Endothelial cell of umbilical vein (primary cell): ENCODE measurements around the gene ADGRG3. TPM values are rescaled to one million over a fixed set of nuclear protein-coding genes. Genes with fewer than 3 reads are reported as not detected.

Experiments
- BruUV-seq: library from RNA; stranded (reverse); fragments of 400-500 nt; replicated peaks from 2 replicates; lab custom pipeline; 2021; lab: Mats Ljungman, UMichigan
- CTCF ChIA-PET: fragments of 300-600, 350-600 bp; sonication (Branson Sonifier 250); formaldehyde crosslinking; loops from one replicate; lab custom pipeline; 2021; ENCODE audit warnings: antibody characterized with exemption, inconsistent platforms; lab: Charles Lee
- POLR2A ChIA-PET: fragments of 300-600, 350-600 bp; sonication (Branson Sonifier 250); formaldehyde crosslinking; loops from one replicate; lab custom pipeline; 2021; ENCODE audit warnings: antibody characterized with exemption, inconsistent platforms; lab: Charles Lee
- DNase-seq: peaks from one replicate; pipeline ENCODE4 v3.0.0-alpha.2; 2011; ENCODE audit warnings: low read depth, low spot score
- FAIRE-seq: peaks from 2 replicates; lab custom pipeline; 2011; peaks lifted over from hg19 to GRCh38; lab: Jason Lieb, UNC
- H2AFZ ChIP-seq: 2 replicates; pipeline ENCODE4 v1.6.0; 2012; ENCODE audit warnings: low read depth, low read length, control low read depth, inconsistent platforms
- H3K27ac ChIP-seq: 2 replicates; pipeline ENCODE4 v1.5.1; 2011; ENCODE audit warnings: low read depth, mild to moderate bottlenecking, control low read depth, low read length, moderate library complexity; ENCODE audit not compliant: insufficient read depth
- H3K27me3 ChIP-seq, 2 experiments: 2 replicates each; pipeline versions ENCODE4 v1.6.0 to v1.6.1; 2011; ENCODE audit warnings: low read length in 2 of 2, mixed read lengths in 1 of 2; ENCODE audit not compliant: control insufficient read depth in 2 of 2, insufficient read depth in 2 of 2
- H3K36me3 ChIP-seq, 2 experiments: 2 replicates in 1 of 2; 3 replicates in 1 of 2; pipeline ENCODE4 v1.5.1; 2011; ENCODE audit warnings: low read length in 2 of 2, mild to moderate bottlenecking in 1 of 2, moderate library complexity in 1 of 2; ENCODE audit not compliant: control insufficient read depth in 2 of 2, insufficient read depth in 2 of 2; ENCODE audit errors: extremely low read depth in 1 of 2
- H3K4me1 ChIP-seq: 3 replicates; pipeline ENCODE4 v1.5.1; 2011; ENCODE audit warnings: mild to moderate bottlenecking, low read length; ENCODE audit not compliant: control insufficient read depth, insufficient read depth; ENCODE audit errors: extremely low read depth
- H3K4me2 ChIP-seq: 2 replicates; pipeline ENCODE4 v1.6.1; 2011; ENCODE audit warnings: low read length, control low read depth, mixed read lengths; ENCODE audit not compliant: insufficient read depth
- H3K4me3 ChIP-seq, 3 experiments: fragments of 200-600 bp in 1 of 3; sonication (generic), shearing (Covaris generic) in 1 of 3; replicated peaks in 1 of 3; 2 replicates each; pipeline ENCODE4 v1.5.1; 2011 to 2016; ENCODE audit warnings: control low read depth in 3 of 3, low read length in 3 of 3, mild to moderate bottlenecking in 2 of 3, inconsistent platforms in 1 of 3, low read depth in 1 of 3, moderate library complexity in 1 of 3; ENCODE audit not compliant: insufficient read depth in 1 of 3
- H3K79me2 ChIP-seq: 2 replicates; pipeline ENCODE4 v1.6.0; 2012; ENCODE audit warnings: low read length, inconsistent platforms; ENCODE audit not compliant: control insufficient read depth, insufficient read depth
- H3K9ac ChIP-seq: replicated peaks from 2 replicates; pipeline ENCODE3; 2011; ENCODE audit warnings: low read length, control low read depth; ENCODE audit not compliant: insufficient read depth; ENCODE audit errors: extremely low read depth
- H3K9me1 ChIP-seq: replicated peaks from 3 replicates; pipeline ENCODE4 v1.6.0; 2011; ENCODE audit warnings: mild to moderate bottlenecking, low read length; ENCODE audit not compliant: control insufficient read depth, insufficient read depth; ENCODE audit errors: extremely low read depth
- H3K9me3 ChIP-seq: replicated peaks from 2 replicates; pipeline ENCODE4 v1.5.1; 2012; ENCODE audit warnings: low read length, inconsistent platforms; ENCODE audit not compliant: control insufficient read depth, insufficient read depth
- H4K20me1 ChIP-seq: replicated peaks from 2 replicates; pipeline ENCODE3; 2011; ENCODE audit warnings: mild to moderate bottlenecking, low read length; ENCODE audit not compliant: control insufficient read depth, insufficient read depth; ENCODE audit errors: extremely low read depth
- EZH2 ChIP-seq: IDR thresholded peaks from 2 replicates; pipeline ENCODE4 v1.6.1; 2012; ENCODE audit warnings: borderline replicate concordance, low read depth, mild to moderate bottlenecking, moderate library complexity, low read length, inconsistent platforms; ENCODE audit not compliant: severe bottlenecking
- FOS ChIP-seq: IDR thresholded peaks from 2 replicates; pipeline ENCODE4 v1.6.1; 2011; ENCODE audit warnings: mild to moderate bottlenecking, low read length, moderate library complexity, borderline replicate concordance; ENCODE audit not compliant: insufficient read depth
- GATA2 ChIP-seq: IDR thresholded peaks from 2 replicates; pipeline ENCODE4 v1.7.0; 2011; ENCODE audit warnings: low read depth, mild to moderate bottlenecking, moderate library complexity, mixed read lengths, low read length; ENCODE audit not compliant: insufficient read length, insufficient read depth
- JUN ChIP-seq: IDR thresholded peaks from 2 replicates; pipeline ENCODE4 v1.6.1; 2011; ENCODE audit warnings: borderline replicate concordance, low read depth; ENCODE audit not compliant: insufficient read length, insufficient read depth
- MYC ChIP-seq: IDR thresholded peaks from one replicate; pipeline ENCODE4 v1.6.1; 2011; ENCODE audit warnings: mild to moderate bottlenecking, low read depth, low read length
- POLR2A ChIP-seq: IDR thresholded peaks from 2 replicates; pipeline ENCODE4 v1.6.1; 2012; ENCODE audit warnings: low read depth, mild to moderate bottlenecking, control low read depth, low read length
- POLR2AphosphoS5 ChIP-seq: IDR thresholded peaks from 2 replicates; pipeline ENCODE4 v1.6.1; 2012; ENCODE audit warnings: low read depth, mild to moderate bottlenecking, control low read depth, low read length, moderate library complexity; ENCODE audit not compliant: insufficient read depth
- dilution Hi-C: fragments of 300-500 bp; cut with MboI; formaldehyde crosslinking; loops from one replicate; pipeline ENCODE4 v1.15.0; 2019; ENCODE audit warnings: low sequenced_read_pairs; ENCODE audit not compliant: extremely low pct_ligation_motif_present
- intact Hi-C: fragments of 100-400 bp; cut with micrococcal nuclease; formaldehyde crosslinking; loops from one replicate; pipeline ENCODE4 v1.10.0; 2022
- polyA plus RNA-seq, 4 experiments: library from polyadenylated mRNA; depleted of rRNA in 3 of 4; stranded (reverse) in 3 of 4; unstranded in 1 of 4; fragments of >200 nt; gene quantifications; 2 replicates each; pipeline versions ENCODE4 v1.2.1 to v1.2.3, GENCODE V29; 2011 to 2012; ENCODE audit warnings: missing spikeins in 1 of 4
- total RNA-seq: library from RNA; stranded (reverse); gene quantifications from 2 replicates; pipeline ENCODE4 v1.2.3, GENCODE V29; 2021
- TF ChIP-seq, protein P1 (sequence below): IDR thresholded peaks from 2 replicates; pipeline ENCODE4 v1.6.1; 2011; ENCODE audit not compliant: insufficient read depth, insufficient read length
- TF ChIP-seq, protein P2 (sequence below), 2 donors: IDR thresholded peaks; 1 replicate in 1 of 2; 2 replicates in 1 of 2; pipeline ENCODE4 v1.5.1; 2011; ENCODE audit warnings: low read length in 2 of 2, mild to moderate bottlenecking in 2 of 2, moderate library complexity in 2 of 2, control low read depth in 1 of 2, inconsistent platforms in 1 of 2, low read depth in 1 of 2; ENCODE audit not compliant: insufficient read depth in 1 of 2; ENCODE audit errors: extremely low read depth in 1 of 2

ADGRG3 gene
- total and polyA plus RNA-seq, 2 donors (not counting 3 experiments of a cell fraction or from before 2014, with no cell fraction given): not detected

DNA sequence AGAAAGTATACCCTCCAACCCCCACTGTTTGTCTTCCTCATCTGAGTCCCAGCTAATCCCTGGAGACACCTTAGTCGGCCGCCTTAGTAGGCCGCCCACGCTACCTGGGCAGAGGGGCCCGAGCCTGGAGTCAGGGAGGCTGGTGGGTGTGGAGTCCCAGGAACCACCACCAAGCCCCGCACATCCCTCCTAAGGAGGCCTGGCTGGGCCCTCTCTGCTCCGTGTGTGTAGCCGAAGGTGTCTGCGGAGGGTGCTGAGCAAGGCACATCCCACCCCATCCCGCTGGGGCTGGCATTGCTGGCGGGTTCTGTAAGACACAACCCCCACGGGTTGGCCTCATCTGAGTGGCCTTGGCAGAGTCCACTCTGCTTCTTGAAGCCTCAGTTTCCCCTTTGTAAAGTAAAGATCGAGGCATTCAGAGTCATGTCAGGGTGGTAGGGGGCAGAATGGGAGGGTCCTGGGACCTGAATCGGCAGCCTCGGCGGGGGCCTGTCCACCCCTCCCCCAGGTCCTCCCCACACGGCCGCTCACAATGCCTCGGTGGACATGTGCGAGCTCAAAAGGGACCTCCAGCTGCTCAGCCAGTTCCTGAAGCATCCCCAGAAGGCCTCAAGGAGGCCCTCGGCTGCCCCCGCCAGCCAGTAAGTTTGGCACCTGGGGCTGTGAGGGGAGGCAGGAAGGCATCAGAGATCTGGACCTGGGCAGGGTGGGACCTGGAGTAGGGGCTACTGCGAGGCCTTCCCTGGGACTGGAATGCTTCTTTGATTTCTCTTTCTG lies 15.2 kb upstream of the ADGRG3 start:
- POLR2A ChIA-PET: no interaction called here
- dilution Hi-C loops: no loop called here

More for the DNA sequence above, 15.2 kb upstream of the ADGRG3 start:
- H3K36me3 ChIP-seq: peaks cover 3 to 9% of the 10 kb centered on the region in 2 experiments
- H3K4me1 ChIP-seq: peaks cover 30% of the 10 kb centered on the region
- intact Hi-C loops: no loop called here
- no peak overlapping the region for H3K27ac ChIP-seq
- CTCF ChIA-PET: interaction anchor here (1.1 to 3.9 kb wide), 7 partner anchors 9 to 77 kb away, joined by 3 to 36 read pairs (median 5); no protein-coding TSS in a partner anchor
- BruUV-seq: no TSS peak
- H3K79me2 ChIP-seq: peaks cover 6% of the 10 kb centered on the region
- H4K20me1 ChIP-seq: no peaks in the 10 kb centered on the region
- no peak overlapping the region for H2AFZ ChIP-seq
- no peaks in the 10 kb centered on the region for H3K27me3 ChIP-seq
- no peak for TF ChIP-seq GATA2
- no peak for TF ChIP-seq POLR2A
- TF ChIP-seq, protein P1, sequence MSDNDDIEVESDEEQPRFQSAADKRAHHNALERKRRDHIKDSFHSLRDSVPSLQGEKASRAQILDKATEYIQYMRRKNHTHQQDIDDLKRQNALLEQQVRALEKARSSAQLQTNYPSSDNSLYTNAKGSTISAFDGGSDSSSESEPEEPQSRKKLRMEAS: no peak
- TF ChIP-seq JUN: no peak
- TF ChIP-seq FOS: no peak
- no peak for TF ChIP-seq MYC
- TF ChIP-seq, protein P2, sequence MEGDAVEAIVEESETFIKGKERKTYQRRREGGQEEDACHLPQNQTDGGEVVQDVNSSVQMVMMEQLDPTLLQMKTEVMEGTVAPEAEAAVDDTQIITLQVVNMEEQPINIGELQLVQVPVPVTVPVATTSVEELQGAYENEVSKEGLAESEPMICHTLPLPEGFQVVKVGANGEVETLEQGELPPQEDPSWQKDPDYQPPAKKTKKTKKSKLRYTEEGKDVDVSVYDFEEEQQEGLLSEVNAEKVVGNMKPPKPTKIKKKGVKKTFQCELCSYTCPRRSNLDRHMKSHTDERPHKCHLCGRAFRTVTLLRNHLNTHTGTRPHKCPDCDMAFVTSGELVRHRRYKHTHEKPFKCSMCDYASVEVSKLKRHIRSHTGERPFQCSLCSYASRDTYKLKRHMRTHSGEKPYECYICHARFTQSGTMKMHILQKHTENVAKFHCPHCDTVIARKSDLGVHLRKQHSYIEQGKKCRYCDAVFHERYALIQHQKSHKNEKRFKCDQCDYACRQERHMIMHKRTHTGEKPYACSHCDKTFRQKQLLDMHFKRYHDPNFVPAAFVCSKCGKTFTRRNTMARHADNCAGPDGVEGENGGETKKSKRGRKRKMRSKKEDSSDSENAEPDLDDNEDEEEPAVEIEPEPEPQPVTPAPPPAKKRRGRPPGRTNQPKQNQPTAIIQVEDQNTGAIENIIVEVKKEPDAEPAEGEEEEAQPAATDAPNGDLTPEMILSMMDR (IDR thresholded peaks at IDR 0.05; ENCODE audit: extremely low read depth in 1 of 2, insufficient read depth in 1 of 2, low read depth in 1 of 2, low read length in 2 of 2): no peak
- TF ChIP-seq POLR2AphosphoS5: no peak
- TF ChIP-seq EZH2: no peak
- no peak overlapping the region for H3K4me2 ChIP-seq
- DNase-seq (no peak), FAIRE-seq (no peak)
- no peak overlapping the region for H3K9ac ChIP-seq
- no peak overlapping the region for H3K4me3 ChIP-seq
- no peaks in the 10 kb centered on the region for H3K9me1 ChIP-seq
- H3K9me3 ChIP-seq: no peaks in the 10 kb centered on the region
